Endodermal cell (in vitro differentiated cells): ENCODE results near the gene HMG20B. TPM values are rescaled to one million over a fixed set of nuclear protein-coding genes. Genes with fewer than 3 reads are reported as not detected.
"Not testable (repeated sequence)": the region's sequence is repeated elsewhere in the genome, so short reads cannot be mapped to it uniquely, and the experiment has no call there.

Experiments used
- DNase-seq: peaks from one replicate; pipeline ENCODE4 v3.0.0-alpha.2; 2017
- H3K27ac ChIP-seq: 2 replicates; pipeline ENCODE4 v1.5.1; 2013; ENCODE audit warnings: mild to moderate bottlenecking, low read depth, low read length, moderate library complexity
- H3K27me3 ChIP-seq: 2 replicates; pipeline ENCODE4 v1.6.1; 2013; ENCODE audit warnings: mild to moderate bottlenecking, low read length, moderate library complexity; ENCODE audit not compliant: insufficient read depth, control insufficient read depth, poor library complexity, severe bottlenecking
- H3K36me3 ChIP-seq: 2 replicates; pipeline ENCODE4 v1.7.0; 2013; ENCODE audit warnings: mild to moderate bottlenecking, low read length, moderate library complexity; ENCODE audit not compliant: control insufficient read depth, insufficient read depth
- H3K4me1 ChIP-seq: one replicate; pipeline ENCODE4 v1.7.0; 2013; ENCODE audit warnings: low read length; ENCODE audit not compliant: control insufficient read depth, insufficient read depth
- H3K4me3 ChIP-seq: 2 replicates; pipeline ENCODE4 v1.5.1; 2013; ENCODE audit warnings: mild to moderate bottlenecking, low read length, moderate library complexity
- H3K9ac ChIP-seq: 2 replicates; pipeline ENCODE4 v1.6.1; 2013; ENCODE audit warnings: mild to moderate bottlenecking, low read length, moderate library complexity; ENCODE audit not compliant: poor library complexity, severe bottlenecking; ENCODE audit errors: extremely low read depth
- H3K9me3 ChIP-seq: 2 replicates; pipeline ENCODE4 v1.6.1; 2013; ENCODE audit warnings: mild to moderate bottlenecking, low read length, moderate library complexity; ENCODE audit not compliant: control insufficient read depth
- H3K27ac Mint-ChIP-seq: 2 replicates; pipeline ENCODE4 v1.8.0; 2020; ENCODE audit warnings: mixed read lengths
- H3K27me3 Mint-ChIP-seq: 2 replicates; pipeline ENCODE4 v1.8.0; 2021; ENCODE audit warnings: mild to moderate bottlenecking, mixed read lengths; ENCODE audit not compliant: insufficient read depth
- H3K36me3 Mint-ChIP-seq: 2 replicates; pipeline ENCODE4 v1.8.0; 2020; ENCODE audit warnings: low read depth, mixed read lengths
- H3K4me1 Mint-ChIP-seq: 2 replicates; pipeline ENCODE4 v1.8.0; 2020; ENCODE audit warnings: mixed read lengths
- H3K4me3 Mint-ChIP-seq: 2 replicates; pipeline ENCODE4 v1.8.0; 2020; ENCODE audit warnings: mild to moderate bottlenecking, moderate library complexity, mixed read lengths
- H3K9me3 Mint-ChIP-seq: 2 replicates; pipeline ENCODE4 v1.8.0; 2020; ENCODE audit warnings: mild to moderate bottlenecking, mixed read lengths
- CTCF ChIP-seq: fragments of 200-600 bp; sonication (generic); conservative IDR thresholded peaks from 2 replicates; pipeline ENCODE4 v1.5.0; 2021; ENCODE audit warnings: antibody characterized with exemption, mild to moderate bottlenecking
- WGBS, 2 experiments: methylation state at CpG; one replicate each; pipeline versions ENCODE4 v1.1.5 to v1.1.7; 2013; ENCODE audit warnings: missing lambda C conversion rate in 2 of 2, mixed read lengths in 1 of 2; ENCODE audit not compliant: insufficient coverage in 1 of 2, insufficient read length in 1 of 2; 5-methylcytosine and 5-hydroxymethylcytosine counted together
- total RNA-seq, 2 donors: library from RNA; stranded (reverse); fragmentation: NEBNext Ultra II Directional in 1 of 2; extraction: Animal tissue kit (Norgen Biotek cat#: 25700) in 1 of 2; gene quantifications; 2 replicates in 1 of 2; 3 replicates in 1 of 2; pipeline ENCODE4 v1.2.1, GENCODE V29; 2021

The HMG20B gene
- total RNA-seq, 2 donors from 2014 or later, result 80.7 to 102 TPM

GRCh38 chr19:3580156-3580934 lies 7.6 kb downstream of the HMG20B start:
- Mint-ChIP-seq H3K27ac (no peak overlapping the region), H3K36me3 (peaks cover 2% of the 10 kb centered on the region), H3K4me3 (no peak overlapping the region), H3K9me3 (no peaks in the 10 kb centered on the region), H3K27me3 (peaks cover 60% of the 10 kb centered on the region), H3K4me1 (peaks cover 7% of the 10 kb centered on the region)
- WGBS, 2 experiments, result 77 to 88% methylated on average over 10 to 11 of the region's 11 CpGs
- H3K9me3 ChIP-seq, result no peaks in the 10 kb centered on the region
- no peaks in the 10 kb centered on the region for H3K4me1 ChIP-seq
- no peak overlapping the region for H3K9ac ChIP-seq
- no peak overlapping the region for H3K27ac ChIP-seq
- H3K36me3 ChIP-seq, result peaks cover 2% of the 10 kb centered on the region
- peaks cover 29% of the 10 kb centered on the region for H3K27me3 ChIP-seq
- no peak for DNase-seq
- no peak for TF ChIP-seq CTCF
- no peak overlapping the region for H3K4me3 ChIP-seq

GRCh38 chr19:3581792-3582191 lies 9.0 kb downstream of the HMG20B start:
- whole genome bisulfite sequencing, 2 experiments, result 82 to 84% methylated on average over 3 to 4 of the region's 4 CpGs
- H3K36me3 Mint-ChIP-seq, H3K4me3 ChIP-seq, H3K36me3 ChIP-seq, H3K9me3 Mint-ChIP-seq, H3K4me1 Mint-ChIP-seq, H3K27ac Mint-ChIP-seq, H3K4me1 ChIP-seq, DNase-seq, H3K9me3 ChIP-seq, H3K4me3 Mint-ChIP-seq, H3K27ac ChIP-seq, H3K9ac ChIP-seq: not testable (repeated sequence)
- H3K27me3 Mint-ChIP-seq, result peaks cover 73% of the 10 kb centered on the region
- peaks cover 34% of the 10 kb centered on the region for H3K27me3 ChIP-seq

- DNase-seq, H3K27ac ChIP-seq, H3K4me1 Mint-ChIP-seq, H3K27ac Mint-ChIP-seq, H3K9ac ChIP-seq, H3K36me3 ChIP-seq, H3K9me3 Mint-ChIP-seq, H3K4me3 ChIP-seq, H3K4me3 Mint-ChIP-seq, H3K36me3 Mint-ChIP-seq, H3K4me1 ChIP-seq, H3K9me3 ChIP-seq: not testable (repeated sequence)
- peaks cover 81% of the 10 kb centered on the region for H3K27me3 Mint-ChIP-seq
- WGBS, 2 experiments, result 88 to 98% methylated on average over 9 to 15 of the region's 15 CpGs
- H3K27me3 ChIP-seq, result peaks cover 39% of the 10 kb centered on the region
Measured at GRCh38 chr19:3584036-3584802, 11.5 kb downstream of the HMG20B start.
